HG03575 (cell line): Measurements from ENCODE around the gene GLI1.
"Not testable (repeated sequence)": the region's sequence is repeated elsewhere in the genome, so short reads cannot be mapped to it uniquely, and the experiment has no call there.

Source experiments
- ATAC-seq: cut with Tn5 transposase; IDR thresholded peaks from one replicate; pipeline ENCODE4 v1.9.1; 2021; ENCODE audit not compliant: unreplicated experiment, insufficient number of reproducible peaks, low FRiP score; ENCODE audit errors: extremely low read depth

Gene GLI1

DNA sequence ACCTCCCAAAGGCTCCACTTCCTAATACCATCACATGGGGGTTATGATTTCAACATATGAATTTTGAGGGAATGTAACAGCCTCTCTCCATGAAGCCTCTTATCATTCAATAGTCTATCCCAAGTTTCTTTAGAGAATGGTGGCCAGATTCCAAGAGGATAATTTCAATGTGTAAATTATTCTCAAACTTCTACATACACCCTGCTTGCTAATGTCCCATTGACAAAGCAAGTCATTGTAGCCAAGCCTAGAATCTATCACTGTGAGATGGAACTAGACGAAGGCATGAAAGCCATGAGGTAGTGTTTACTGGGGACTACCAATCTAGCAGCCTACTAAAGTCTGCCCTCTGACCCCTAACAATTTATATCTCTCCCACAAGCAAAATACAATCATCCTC is 21.2 kb upstream of the GLI1 start:
- ATAC-seq = no peak

DNA sequence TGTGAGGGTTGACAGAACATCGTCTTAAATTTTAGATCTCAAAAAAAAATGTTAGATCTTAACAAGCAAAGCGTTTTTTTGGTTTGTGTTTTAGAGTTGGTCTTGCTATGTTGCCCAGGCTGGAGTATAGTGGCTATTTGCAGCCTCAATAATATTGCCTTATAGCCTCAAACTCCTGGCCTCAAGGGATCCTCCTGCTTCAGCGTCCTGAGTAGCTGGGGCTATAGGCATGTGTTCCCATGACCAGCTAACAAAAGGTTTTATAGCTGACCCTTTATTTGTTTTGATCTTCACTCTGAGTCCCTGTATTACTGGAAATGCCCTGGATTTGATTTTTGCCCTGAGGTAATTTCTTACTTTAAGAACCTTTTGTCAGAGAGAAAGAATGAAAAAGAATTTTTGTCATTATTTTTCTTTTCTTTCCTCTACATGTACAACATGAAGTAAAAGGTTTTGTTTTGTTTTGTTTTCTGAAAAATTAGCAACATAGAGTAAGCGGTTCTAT is 19.8 kb upstream of the GLI1 start:
- ATAC-seq = no peak

DNA sequence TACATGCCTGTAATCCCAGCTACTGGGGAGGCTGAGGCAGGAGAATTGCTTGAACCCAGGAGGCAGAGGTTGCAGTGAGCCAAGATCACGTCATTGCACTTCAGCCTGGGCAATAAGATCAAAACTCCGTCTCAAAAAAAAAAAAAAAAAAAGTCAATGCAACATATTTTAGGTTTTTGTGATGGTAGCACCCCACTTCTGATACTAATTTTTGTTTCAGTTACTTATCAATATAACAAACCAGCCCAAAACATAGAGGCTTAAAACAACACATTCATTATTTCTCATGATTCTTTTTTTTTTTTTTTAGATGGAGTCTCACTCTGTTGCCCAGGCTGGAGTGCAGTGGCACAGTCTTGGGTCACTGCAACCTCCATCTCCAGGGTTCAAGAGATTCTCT is 18.2 kb upstream of the GLI1 start:
- ATAC-seq = not testable (repeated sequence)

DNA sequence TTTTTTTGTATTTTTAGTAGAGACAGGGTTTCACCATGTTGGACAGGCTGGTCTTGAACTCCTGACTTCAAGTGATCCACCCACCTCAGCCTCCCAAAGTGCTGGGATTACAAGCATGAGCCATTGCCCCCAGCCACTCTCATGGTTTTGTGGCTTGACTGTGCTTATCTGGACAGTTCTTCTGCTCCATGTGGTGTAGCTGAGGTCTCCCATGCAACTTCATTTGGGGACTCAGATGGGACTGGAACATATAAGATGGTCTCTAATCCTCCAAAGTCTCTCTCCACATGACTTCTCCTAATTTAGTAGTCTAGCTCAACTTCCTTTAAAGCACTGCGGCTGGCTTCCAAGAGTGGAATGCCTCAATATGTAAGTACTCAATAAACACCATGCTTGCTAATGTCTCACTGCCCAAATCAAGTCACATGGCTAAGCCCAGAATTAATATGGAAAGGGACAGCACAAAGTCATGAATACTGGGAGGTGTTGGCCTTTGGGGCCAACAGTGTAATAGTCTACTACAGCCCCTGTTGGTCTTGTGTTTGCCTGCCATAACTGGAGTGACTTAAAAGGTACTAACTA is 17.6 kb upstream of the GLI1 start:
- no peak for ATAC-seq

DNA sequence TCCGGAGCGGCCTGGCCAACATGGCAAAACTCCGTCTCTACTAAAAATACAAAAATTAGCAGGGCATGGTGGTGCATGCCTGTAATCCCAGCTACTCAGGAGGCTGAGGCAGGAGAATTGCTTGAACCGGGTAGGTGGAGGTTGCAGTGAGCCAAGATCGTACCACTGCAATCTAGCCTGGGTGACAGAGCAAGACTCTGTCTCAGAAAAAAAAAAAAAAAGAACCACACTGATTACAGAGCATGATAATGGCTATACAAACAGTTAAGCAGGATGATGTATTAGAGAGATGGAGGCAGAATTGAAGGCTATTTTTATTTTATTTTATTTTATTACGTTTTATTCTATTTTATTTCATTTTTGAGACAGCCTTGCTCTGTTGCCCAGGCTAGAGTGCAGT is 15.2 kb upstream of the GLI1 start:
- not testable (repeated sequence) for ATAC-seq

DNA sequence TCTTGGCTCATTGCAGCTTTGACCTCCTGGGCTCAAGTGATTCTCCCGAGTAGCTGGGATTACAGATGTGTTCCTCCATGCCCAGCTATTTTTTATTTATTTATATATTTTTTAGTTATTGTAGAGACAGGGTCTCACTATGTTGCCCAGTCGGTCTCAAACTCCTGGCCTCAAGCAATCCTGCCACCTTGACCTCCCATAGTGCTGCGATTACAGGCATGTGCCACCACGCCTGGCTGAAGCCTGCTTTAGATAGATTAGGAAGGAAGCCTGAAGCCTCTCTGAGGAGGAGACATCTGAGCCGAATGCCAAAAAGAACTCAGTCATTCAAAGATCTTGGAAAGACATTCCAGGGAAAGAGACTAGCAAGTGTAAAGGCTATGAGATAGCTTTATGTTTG is 14.8 kb upstream of the GLI1 start:
- no peak for ATAC-seq

DNA sequence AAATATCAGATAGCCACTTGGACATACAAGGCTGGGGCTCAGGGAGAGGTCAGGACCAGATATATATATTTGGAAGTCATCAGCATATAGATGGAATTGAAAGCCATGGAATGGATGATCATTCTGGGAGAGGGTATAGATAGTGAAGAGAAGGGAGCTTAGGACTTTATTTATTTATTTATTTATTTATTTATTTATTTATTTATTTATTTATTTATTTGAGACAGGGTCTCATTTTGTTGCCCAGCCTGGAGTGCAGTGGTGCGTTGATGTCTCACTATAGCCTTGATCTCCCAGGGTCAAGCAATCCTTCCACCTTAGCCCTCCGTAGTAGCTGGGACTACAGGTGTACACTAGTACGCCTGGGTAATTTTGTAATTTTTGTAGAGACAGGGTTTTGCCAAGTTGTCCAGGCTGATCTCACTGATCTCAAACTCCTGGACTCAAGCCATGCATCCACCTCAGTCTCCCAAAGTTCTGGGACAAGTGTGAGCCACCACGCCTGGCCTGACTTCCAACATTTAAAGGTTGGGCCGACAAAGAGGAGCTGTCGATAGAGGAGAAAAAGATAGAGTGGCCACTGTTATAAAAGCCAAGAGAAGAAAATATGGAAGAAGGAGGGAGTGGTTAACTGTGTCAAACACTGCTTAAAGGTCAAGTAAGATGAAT is 13.2 kb upstream of the GLI1 start:
- no peak for ATAC-seq

DNA sequence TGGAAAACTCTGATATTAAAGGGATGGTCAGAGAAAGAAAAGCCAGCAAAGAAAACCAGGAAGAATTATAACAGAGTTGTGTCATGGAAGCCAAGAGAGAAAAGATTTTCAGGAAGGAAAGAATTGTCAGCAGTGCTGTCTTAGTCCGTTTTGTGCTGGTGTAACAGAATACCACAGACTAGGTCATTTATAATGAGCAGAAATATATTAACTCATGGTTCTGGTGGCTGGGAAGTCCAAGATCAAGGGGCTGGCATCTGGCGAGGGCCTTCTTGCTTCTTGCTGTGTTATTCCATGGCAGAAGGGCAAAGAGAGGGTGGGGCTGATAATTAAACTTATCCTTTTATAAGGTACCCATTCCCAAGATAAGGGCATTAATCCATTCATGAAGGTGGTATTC is 10.9 kb upstream of the GLI1 start:
- no peak for ATAC-seq

DNA sequence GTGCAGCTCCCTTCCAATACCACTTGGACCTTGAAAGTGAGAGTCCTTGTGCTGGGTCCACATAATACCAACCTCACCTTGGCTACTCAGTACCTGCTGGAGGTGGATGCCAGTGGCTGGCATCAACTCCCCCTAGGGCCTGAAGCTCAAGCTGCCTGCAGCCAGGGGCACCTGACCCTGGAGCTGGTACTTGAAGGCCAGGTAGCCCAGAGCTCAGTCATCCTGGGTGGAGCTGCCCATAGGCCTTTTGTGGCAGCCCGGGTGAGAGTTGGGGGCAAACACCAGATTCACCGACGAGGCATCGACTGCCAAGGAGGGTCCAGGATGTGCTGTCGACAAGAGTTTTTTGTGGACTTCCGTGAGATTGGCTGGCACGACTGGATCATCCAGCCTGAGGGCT is 10.2 kb upstream of the GLI1 start:
- no peak for ATAC-seq

DNA sequence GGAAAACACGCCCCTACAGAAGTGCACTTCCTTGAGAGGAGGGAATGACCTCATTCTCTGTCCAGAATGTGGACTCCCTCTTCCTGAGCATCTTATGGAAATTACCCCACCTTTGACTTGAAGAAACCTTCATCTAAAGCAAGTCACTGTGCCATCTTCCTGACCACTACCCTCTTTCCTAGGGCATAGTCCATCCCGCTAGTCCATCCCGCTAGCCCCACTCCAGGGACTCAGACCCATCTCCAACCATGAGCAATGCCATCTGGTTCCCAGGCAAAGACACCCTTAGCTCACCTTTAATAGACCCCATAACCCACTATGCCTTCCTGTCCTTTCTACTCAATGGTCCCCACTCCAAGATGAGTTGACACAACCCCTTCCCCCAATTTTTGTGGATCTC is 9.5 kb upstream of the GLI1 start:
- no peak for ATAC-seq

DNA sequence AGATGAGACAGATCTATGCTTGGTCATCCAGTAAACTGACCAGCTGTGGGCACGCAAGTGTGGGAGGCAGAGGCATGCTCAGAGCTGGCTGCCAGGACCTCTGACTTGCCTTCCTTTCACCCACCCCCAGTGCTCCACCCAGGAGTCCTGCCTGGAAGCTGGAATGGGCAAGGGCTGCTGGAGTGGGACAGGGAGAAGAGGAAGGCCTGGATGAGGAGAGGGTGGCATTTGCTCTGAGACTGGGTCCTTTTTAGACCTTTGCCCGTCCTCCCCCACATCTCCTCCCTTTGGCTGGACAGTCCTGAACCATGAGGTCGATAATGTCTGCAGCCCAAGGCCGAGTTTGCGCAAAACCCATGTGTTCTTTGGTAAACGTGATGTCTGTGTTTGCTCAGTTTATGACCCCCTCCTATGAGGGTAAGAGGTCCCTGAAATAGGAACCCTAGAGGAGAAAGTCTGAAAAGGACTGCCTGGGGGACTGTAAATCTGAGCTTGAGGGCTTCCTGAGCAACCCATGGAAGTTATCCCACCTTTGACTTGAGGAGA is 8.3 kb upstream of the GLI1 start:
- no peak for ATAC-seq

DNA sequence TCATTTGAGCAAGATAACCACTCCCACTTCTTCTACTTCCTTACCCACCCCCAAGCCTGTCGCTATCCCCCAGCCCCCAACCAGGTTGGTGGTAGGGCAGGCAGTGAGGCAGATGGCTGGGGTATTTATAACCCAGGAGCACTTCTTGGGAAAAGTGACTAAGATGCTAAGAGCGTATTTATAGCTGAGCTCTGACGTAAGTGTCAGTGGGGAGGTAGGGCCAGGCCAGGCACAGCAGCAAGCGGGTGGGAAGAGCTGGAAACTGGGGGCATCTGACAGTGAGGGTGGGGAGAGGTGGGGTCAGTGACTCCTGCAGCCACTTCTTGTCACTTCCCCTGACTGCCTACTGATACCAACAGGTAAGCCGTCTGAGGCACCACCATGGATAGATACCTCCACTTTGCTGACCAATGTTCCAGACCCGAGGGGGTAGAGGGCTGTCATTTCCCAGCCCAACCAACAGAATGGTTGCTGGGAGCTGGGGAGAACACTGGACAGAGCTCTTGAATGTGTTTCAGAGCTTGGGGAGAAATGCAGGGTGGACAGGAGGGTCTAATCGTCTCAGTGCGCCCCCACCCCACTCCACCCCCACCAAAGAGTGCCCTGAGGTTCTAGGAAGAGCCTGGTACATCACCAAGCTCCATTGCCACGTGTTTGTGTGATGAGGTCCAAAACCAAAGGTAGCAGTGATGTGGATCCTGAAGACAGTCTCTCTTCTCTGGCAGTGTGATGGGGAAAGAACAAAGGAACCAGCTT is 7.2 kb upstream of the GLI1 start:
- no peak for ATAC-seq

DNA sequence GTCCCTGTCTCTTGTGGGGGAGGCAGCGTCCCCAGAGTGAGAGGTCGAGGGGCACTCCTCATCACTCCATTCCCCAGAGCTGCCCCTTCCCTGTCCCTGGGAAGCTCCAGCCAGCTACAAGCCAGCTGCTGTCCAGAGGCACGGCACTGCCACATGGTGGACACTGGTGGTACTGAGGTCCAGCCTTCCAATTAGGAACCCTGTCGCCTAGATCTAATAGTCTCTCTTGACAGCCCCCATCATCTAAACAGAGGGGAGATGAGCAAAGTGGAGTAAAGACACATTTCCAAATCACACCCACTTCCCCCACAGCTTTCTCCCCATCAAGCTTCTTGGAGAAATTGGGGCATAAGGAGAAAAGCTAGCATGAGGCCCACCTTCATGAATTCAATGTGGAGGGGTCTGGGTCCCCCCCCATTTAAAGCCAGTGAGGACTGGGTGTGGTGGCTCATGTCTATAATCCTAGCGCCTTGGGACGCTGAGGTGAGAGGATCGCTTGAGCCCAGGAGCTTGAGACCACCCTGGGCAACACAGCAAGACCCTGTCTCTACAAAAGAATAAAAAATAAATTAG is 6.6 kb upstream of the GLI1 start:
- no peak for ATAC-seq

DNA sequence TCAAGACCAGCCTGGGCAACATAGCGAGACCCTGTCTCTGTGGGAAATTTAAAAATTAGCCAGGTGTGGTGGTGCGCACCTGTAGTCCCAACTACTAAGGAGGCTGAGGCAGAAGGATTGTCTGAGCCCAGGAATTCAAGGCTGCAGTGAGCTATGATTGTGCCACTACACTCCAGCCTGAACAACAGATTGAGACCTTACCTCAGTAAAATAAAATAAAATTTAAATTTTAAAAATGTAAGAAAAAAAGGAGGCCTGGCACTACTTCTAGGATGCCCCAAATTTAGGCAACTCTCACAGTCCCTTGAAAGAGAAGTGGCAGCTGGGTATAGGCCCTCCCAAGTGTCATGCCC is 5.4 kb upstream of the GLI1 start:
- ATAC-seq = no peak

DNA sequence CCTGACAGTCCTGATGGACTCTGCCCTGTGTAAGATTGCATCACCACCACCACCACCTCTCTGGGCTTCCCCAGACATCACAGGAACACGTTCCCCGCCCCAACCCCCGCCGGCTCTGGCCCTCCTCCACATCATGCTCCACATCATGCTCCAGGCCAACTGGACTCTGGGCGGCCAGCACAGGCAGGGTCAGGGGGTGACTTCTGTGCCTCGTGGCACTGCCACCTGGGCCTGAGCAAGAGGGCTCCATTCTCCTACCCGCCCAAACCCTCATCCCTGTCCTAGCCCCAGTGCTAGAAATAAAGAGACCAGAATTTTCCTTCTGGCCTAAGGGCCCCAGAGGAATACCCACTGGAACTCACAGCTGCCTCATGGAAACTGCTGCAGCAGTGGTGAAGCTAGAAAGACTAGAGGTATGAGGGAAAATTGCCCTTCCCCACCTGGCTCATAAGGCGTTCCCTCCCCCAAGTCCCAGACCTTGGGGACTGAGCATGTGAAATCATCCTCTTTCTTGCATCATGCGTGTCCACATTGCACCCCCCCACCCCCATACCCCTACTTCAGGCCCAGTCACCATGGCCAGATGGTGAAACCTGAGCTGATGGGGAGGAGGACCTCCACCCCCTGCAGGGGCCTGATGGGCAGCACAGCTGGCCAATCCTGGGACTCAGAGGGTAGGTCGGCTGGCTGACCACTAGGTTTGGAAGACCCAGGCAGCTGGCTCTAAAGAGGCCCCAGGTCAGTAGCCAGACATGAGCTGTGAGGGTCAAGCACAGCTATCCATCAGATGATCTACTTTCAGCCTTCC is 4.8 kb upstream of the GLI1 start, which contains the start of gene INHBE:
TSS of gene INHBE (plus strand) at position 742 of the 808 bp plus-strand sequence. CDS start 230 bp downstream, outside the sequence.
- no peak for ATAC-seq

DNA sequence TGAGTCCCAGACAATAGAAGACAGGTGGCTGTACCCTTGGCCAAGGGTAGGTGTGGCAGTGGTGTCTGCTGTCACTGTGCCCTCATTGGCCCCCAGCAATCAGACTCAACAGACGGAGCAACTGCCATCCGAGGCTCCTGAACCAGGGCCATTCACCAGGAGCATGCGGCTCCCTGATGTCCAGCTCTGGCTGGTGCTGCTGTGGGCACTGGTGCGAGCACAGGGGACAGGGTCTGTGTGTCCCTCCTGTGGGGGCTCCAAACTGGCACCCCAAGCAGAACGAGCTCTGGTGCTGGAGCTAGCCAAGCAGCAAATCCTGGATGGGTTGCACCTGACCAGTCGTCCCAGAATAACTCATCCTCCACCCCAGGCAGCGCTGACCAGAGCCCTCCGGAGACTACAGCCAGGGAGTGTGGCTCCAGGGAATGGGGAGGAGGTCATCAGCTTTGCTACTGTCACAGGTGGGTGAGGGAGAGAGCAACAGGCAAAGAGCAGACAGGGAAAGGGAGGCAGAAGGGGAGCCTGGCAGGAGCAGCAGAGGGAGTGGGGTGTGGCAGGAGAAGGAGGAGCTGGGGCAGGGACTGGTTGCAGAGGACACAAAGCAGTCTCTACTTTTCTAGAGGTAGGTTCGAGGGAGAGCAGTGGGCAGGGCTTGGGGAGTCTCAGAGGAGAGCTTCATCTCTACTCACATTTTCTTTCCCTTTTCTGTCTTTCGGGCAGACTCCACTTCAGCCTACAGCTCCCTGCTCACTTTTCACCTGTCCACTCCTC is 4.0 kb upstream of the GLI1 start:
- no peak for ATAC-seq

DNA sequence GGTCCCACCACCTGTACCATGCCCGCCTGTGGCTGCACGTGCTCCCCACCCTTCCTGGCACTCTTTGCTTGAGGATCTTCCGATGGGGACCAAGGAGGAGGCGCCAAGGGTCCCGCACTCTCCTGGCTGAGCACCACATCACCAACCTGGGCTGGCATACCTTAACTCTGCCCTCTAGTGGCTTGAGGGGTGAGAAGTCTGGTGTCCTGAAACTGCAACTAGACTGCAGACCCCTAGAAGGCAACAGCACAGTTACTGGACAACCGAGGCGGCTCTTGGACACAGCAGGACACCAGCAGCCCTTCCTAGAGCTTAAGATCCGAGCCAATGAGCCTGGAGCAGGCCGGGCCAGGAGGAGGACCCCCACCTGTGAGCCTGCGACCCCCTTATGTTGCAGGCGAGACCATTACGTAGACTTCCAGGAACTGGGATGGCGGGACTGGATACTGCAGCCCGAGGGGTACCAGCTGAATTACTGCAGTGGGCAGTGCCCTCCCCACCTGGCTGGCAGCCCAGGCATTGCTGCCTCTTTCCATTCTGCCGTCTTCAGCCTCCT is 3.4 kb upstream of the GLI1 start:
- ATAC-seq = no peak
